Endometrial microvascular endothelial cells (primary cell): Measurements from ENCODE around the gene CDH1. TPM values are rescaled to one million over a fixed set of nuclear protein-coding genes. Genes with fewer than 3 reads are reported as not detected.
"Not testable (repeated sequence)": the region's sequence is repeated elsewhere in the genome, so short reads cannot be mapped to it uniquely, and the experiment has no call there.

Experiments used
- in situ Hi-C: cut with HindIII; loops from 2 replicates; pipeline ENCODE4 v1.10.0; 2017; ENCODE audit warnings: low sequenced_read_pairs, low pct_unique_long_range_greater_than_20kb; ENCODE audit errors: inconsistent ontology term
- total RNA-seq: library from RNA; depleted of rRNA; stranded (reverse); fragments of >200 nt; gene quantifications from one replicate; pipeline ENCODE4 v1.2.3, GENCODE V29; 2015; ENCODE audit errors: inconsistent ontology term

CDH1 gene
- total RNA-seq, 1 donor from 2014 or later = not detected

DNA sequence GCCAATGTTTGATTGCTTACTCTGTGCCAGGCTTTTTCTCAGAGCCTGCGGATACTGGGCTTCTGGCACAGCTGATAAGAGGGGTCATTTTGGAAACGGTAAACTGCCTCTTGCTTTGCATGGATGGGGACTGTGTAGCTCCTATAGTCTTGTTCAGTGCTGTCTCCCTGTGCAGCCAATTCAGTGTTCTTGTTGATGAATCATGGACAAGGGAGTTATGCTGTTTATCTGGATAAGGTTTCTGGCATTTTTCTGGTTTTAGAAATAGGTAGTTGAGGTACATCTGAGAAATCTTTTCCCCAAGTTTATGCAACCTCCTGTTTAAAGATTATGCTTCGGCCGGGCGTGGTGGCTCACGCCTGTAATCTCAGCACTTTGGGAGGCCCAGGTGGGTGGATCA, 89.6 kb downstream of the CDH1 start:
- in situ Hi-C loops = no loop called here

GRCh38 chr16:68833251-68833650, 96.2 kb downstream of the CDH1 start:
- in situ Hi-C loops = no loop called here

GRCh38 chr16:68834550-68834949, 97.5 kb downstream of the CDH1 start:
- in situ Hi-C loops = no loop called here

- in situ Hi-C loops = no loop called here
Observed at GRCh38 chr16:68835970-68836369, 98.9 kb downstream of the CDH1 start.

DNA sequence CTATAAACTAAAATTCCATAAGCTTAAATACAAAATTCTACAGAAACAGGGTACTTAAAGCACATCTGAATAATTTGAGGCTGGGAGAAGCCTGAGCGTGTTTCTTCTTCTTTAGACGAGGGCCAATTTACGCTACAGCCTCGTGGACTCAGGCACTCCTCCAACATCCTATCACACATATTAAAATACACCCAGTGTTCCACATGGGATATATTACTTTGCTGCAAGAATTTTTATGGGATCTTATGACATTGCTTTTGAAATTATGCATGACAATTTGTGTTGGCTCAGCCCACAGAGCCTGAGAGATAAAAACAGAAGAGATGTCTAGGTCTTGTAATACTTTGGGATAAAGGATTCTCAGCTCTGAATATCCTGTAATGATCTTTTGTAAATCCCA, 102.7 kb downstream of the CDH1 start:
- in situ Hi-C loops = no loop called here

GRCh38 chr16:68842964-68843481, 105.9 kb downstream of the CDH1 start:
- in situ Hi-C loops = not testable (repeated sequence)

GRCh38 chr16:68843482-68844210, 106.6 kb downstream of the CDH1 start, which contains the start of gene TANGO6:
Gene TANGO6 (plus strand): TSS chr16:68843531. CDS start chr16:68843618, 87 bp downstream.
- in situ Hi-C loops = no loop called here

GRCh38 chr16:68844211-68844564, 107.1 kb downstream of the CDH1 start:
- in situ Hi-C loops = no loop called here

DNA sequence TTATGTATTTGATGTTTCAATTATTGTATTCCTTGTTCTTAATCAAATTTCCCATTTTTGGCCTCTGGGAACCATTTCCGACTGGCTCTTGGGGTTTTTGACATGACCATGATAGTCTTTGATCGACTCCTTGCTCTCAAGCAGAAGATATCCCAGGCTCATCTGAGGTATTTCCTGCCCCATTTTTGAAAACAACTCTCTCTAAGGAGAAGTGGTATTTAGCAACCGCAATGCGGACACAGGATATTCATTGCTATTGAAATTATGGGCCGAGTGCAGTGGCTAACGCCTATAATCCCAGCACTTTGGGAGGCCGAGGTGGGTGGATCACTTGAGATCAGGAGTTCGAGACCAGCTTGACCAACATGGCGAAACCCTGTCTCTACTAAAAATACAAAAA, 111.7 kb downstream of the CDH1 start:
- in situ Hi-C loops = no loop called here

GRCh38 chr16:68850481-68850880, 113.4 kb downstream of the CDH1 start:
- in situ Hi-C loops = no loop called here

DNA sequence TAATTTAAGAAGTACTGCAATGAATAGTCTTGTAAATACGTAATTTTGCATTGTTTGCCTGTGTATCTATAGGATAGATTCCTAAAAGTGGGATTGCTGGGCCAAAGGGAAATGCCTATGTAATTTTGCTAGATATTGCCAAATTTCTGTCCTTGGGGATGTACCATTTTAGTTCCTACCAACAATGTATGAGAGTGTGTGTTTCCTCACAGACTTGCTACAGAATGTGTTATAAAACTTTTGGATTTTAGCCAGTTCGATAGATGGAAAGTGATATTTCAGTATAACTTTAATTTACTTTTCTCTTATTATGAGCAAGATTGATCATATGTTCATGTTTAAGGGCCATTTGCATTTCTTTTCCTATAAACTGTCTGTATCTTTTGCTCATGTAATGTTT, 114.5 kb downstream of the CDH1 start:
- in situ Hi-C loops = no loop called here

- in situ Hi-C loops = no loop called here
Observed at GRCh38 chr16:68857479-68857878, 120.4 kb downstream of the CDH1 start.

DNA sequence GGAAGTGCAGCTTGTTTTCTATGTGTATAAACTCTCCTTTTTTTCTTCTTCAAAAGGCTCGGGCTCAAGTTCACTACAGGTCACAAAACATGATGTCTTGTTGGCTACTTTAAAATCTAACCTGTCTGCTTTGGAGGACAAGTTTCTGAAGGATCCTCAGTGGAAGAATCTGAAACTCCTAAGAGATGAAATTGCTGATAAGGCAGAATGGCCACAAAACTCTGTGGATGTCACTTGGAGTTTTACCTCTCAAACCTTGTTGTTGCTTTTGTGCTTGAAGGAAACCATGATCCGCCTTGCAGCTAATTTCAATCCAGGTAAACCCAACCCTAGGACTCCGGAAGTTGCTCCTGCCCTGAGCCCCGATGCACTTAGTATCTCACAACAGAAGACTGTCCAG, 122.7 kb downstream of the CDH1 start:
- in situ Hi-C loops = no loop called here

DNA sequence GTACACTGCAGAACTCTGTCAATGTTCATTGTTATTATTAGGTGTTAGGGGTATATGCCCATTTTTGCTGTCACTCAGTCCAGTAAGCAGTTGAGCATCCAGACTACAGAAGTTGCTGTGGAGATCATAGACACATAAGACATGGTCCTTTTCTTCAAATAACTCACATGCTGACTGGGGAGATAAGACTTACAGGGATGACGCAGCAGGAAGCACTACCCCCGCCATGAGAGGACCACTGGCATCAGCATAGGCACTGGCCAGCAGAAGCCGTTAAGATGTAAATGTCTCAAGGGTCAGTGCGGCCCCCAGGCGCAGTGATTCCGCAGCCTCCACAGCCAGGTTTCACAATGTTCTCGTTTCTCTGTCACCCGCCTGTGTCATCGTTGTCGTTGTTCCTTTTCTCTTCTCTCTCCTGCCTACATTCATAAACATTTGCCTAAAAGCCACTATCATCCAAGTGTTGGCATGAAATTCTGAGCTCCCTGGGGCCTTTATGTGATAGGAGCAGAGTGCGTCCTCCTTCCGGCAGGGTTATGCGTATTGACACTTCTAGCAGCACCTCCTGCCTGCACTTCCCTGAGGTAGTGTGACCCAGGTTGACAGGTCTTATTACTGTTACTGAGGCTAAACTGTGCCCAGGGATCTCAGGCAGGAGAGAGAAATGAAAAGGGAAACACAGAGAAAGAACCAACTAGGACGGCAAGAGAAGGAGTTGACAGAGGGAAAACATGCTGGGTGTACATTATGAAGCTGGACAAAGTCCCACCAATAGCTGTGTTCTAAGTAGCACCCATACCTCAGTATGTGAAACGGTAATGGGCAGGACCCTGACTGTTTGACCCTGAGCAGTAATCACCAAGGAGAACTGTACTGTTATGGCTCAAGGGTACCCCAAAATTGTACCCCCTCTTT, 124.1 kb downstream of the CDH1 start:
- in situ Hi-C loops = no loop called here

DNA sequence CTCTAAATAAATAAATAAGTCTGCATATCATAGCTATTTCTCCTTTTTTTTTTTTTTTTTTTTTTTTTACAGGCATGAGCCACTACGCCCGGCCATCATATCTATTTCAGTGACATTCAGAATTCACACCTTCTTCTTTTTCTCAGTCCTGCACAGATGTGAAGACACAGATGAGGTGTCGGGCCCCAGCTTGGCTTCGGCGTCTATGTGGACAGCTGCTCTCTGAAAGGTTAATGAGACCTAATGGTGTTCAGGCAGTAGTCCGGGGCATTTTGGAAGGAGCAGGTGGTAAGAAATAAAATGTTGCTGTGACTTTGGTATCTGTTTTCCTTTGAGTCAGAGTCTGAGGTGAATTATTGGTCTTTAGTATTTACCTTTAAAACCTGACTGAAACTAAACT, 129.8 kb downstream of the CDH1 start:
- in situ Hi-C loops = no loop called here

DNA sequence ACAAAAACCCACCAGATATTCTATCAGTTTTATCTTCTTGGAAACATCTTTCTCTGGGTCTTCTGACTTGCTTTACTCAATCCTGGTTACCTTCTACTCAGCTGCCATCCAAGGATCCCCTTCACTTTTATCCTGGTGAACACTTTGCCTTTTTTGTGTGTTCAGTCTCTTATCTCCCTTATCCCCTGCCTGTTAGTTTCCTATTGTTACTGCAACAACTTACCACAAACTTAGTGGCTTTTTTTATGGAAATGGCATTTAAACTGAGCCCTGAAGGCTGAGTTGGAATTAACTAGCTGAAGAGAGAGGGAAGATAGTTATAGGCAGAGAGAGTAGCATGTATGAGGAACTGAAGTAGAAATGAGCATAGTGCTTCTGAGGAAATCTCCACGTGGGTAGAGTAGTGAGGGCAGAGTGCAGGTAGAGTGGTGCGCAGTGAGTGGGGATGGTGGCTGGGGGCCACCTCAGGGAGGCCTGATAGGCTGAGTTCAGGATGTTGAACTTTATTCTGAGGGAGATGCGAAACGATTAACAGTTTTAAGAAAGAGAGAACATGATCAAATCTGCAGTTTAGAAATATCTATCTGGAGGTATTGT, 132.5 kb downstream of the CDH1 start:
- in situ Hi-C loops = no loop called here

- in situ Hi-C loops = no loop called here
Observed at GRCh38 chr16:68873635-68874471, 136.8 kb downstream of the CDH1 start.

GRCh38 chr16:68875871-68876270, 138.8 kb downstream of the CDH1 start:
- in situ Hi-C loops = no loop called here

- in situ Hi-C loops = no loop called here
Observed at GRCh38 chr16:68883685-68884084, 146.6 kb downstream of the CDH1 start.
